ENCODE measurements around the gene FN3KRP.
A peak's percentile ranks its signal among the peaks of the same experiment; 100 is the strongest.

The FN3KRP gene

DNA sequence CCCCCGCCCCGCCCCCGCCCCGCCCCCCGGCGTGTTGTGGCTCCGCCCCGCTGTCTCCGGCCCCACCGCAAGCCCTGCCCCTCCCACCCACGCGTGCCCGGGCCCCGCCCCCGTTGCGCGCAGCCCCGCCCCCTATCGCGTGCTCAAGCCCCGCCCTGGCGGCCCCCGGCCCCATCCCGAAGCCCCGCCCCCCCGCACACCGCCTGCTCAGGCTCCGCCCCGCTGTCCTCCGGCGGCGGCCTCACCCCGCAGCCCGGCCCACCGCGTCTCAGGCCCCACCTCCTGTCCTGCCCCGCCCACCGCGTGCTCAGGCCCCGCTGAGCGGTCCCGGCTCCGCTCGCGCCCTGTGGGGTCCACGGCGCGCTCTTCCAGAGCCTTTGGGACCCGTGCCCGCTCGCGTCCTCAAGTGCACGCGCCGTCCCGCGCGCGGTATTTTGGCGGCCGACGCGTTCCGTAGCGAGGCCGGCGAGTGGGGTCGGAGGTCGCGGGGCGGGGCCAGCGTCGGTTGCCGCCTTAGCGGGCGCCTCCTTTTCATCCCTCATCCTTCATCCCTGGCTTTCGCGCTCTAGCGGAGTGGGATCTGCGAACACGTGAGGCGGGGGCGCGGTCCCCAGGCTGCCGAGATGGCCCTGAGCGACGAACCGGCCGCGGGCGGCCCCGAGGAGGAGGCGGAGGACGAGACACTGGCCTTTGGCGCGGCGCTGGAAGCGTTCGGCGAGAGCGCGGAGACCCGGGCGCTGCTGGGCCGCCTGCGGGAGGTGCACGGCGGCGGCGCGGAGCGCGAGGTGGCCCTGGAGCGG lies 35.3 kb downstream of the FN3KRP start, which contains the start of gene TBCD:
Gene TBCD (plus strand): TSS at position 495 of the 800 bp plus-strand sequence. CDS start 129 bp downstream, at position 624.
- peak within 1 kb of the TSS; percentile 98 for H3K4me3 ChIP-seq

DNA sequence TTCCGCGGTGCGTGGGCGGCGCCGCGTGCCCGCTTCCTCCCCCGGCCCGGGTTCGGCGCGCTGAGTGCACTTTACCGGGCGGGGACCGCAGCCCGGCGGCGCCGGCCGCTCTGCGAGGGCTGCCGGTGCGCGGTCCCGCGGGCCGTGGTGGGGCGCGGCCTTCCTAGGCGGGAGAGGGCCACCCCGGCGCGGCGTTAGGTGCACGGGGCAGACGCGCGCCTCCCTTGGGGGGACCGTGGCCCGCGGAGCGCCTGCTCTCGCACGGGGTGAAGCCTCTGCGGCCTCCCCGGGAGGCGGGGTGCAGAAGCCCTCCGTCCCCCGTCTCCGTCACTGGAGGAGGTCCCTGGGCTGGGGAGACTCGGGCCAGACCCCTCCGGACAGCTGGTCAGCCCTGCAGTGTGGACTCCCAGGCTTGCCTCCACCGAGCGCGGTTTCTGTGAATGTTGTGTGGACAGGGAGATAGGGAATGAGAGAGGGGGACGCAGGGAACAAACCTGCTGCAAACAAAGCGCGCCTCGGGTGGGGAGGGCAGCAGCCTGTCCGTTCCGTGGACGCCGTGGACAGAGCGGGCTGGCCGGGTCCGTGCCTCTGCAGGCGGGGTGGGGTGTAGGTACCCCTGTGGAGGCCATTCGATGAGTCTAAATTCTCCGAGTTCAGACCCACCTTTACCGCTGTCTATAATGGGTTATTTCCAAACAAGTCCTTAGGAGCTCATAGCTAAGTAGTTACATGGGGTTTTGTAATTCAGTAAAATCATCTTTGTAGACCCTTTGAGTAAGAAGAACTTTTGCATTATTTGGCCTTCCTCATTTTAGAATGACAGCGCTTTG lies 36.1 kb downstream of the FN3KRP start:
- Histone ChIP-seq H3K9ac (ENCODE audit: insufficient read length) (peak overlapping the region; percentile 81), H3K27ac (no peak overlapping the region), H3K4me3 (peak overlapping the region; percentile 98), H3K9me3 (ENCODE audit: low read depth, low read length) (no peaks in the 10 kb centered on the region), H3K36me3 (ENCODE audit: insufficient read depth, low read length) (peaks cover 10% of the 10 kb centered on the region; the same call in 1 of the 2 replicates)
- DNase-seq (ENCODE audit: low read depth, low spot score): no peak
- no peak for TF ChIP-seq POLR2AphosphoS5 (IDR thresholded peaks at IDR 0.05; ENCODE audit: borderline replicate concordance, low read depth, low read length)

More for the DNA sequence above, 35.3 kb downstream of the FN3KRP start, which contains the start of gene TBCD:
- peaks cover 4% of the 10 kb centered on the region; the same call in 1 of the 2 replicates for H3K36me3 ChIP-seq (ENCODE audit: insufficient read depth, low read length)
- DNase-seq (ENCODE audit: low read depth, low spot score): peak; percentile 32
- TF ChIP-seq POLR2AphosphoS5 (IDR thresholded peaks at IDR 0.05; ENCODE audit: borderline replicate concordance, low read depth, low read length) (peak; percentile 81; the same call in 1 of the 2 replicates), EZH2 (IDR thresholded peaks at IDR 0.05) (no peak), FOXP2 (optimal IDR thresholded peaks at IDR 0.05; ENCODE audit: control extremely low read depth, extremely low read length, insufficient read depth) (no peak)
- H3K9me3 ChIP-seq (ENCODE audit: low read depth, low read length): no peaks in the 10 kb centered on the region
- H3K9ac ChIP-seq (ENCODE audit: insufficient read length): peak within 1 kb of the TSS; percentile 81
- H3K27ac ChIP-seq: peak within 1 kb of the TSS; percentile 86

DNA sequence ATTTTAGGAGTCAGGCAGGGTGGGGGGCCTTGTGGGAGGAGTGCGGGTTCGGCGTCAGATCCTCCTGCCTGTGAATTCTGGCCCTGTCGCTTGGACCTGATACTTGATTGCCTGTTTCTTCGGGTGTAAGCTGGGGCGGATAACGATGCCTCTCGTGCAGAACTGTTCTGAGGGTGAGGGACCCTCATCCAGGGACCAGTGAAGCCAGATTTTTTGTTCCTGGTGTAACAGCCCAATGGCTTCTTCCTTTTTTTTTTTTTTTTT lies 36.6 kb downstream of the FN3KRP start:
- Histone ChIP-seq H3K27ac (no peak overlapping the region), H3K4me3 (peak overlapping the region; percentile 98), H3K9ac (ENCODE audit: insufficient read length) (peak overlapping the region; percentile 81)

DNA sequence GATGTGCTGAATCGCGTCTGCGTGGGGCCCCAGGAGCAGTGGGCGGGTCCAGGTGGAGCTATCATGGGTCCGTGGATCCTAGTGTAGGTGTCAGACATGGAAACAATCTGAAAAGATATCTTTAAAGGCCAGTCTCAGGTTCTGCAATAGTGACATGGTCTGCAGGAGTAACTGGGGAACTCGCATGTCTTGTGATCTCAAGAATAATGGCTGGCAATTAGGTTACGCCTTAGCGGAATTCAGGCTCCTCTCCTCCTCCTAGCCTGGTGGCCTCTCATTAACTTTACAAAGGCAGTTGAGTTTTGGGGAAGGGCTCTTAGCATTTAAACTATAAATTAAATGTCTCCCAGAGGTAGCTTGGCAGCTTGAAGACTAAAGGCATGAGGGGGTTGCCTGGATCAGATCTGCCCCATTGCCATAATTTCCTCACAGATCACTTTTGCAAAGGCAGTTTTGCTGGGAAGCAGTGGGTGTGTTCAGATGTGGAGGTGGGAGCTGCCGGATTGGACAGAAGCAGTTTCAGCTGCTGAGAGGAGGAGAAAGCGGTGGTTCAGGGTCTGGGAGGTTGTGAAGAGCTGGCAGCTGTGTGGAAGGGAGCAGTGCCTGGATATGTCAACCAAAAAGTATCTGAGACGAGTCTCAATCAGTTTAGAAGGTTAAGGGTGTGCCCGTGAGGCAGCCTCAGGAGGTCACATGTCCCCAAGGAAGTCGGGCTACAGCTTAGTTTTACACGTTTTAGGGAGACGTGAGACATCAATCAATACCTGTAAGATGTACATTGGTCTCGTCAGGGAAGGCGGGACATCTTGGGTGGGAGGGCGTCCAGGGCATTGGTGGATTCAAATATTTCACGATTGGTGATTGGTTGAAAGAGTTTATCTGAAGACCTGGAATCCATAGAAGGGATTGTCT lies 38.0 kb downstream of the FN3KRP start:
- H3K9me3 ChIP-seq (ENCODE audit: low read depth, low read length): no peaks in the 10 kb centered on the region
- no peak for DNase-seq (ENCODE audit: low read depth, low spot score)
- TF ChIP-seq EZH2 (IDR thresholded peaks at IDR 0.05) (no peak), POLR2AphosphoS5 (IDR thresholded peaks at IDR 0.05; ENCODE audit: borderline replicate concordance, low read depth, low read length) (no peak), FOXP2 (optimal IDR thresholded peaks at IDR 0.05; ENCODE audit: control extremely low read depth, extremely low read length, insufficient read depth) (no peak)
- peaks cover 13% of the 10 kb centered on the region; the same call in 1 of the 2 replicates for H3K36me3 ChIP-seq (ENCODE audit: insufficient read depth, low read length)
- no peak overlapping the region for H3K9ac ChIP-seq (ENCODE audit: insufficient read length)
- peak overlapping the region; percentile 26; the same call in 1 of the 2 replicates for H3K27ac ChIP-seq
- H3K4me3 ChIP-seq: peak overlapping the region; percentile 23; the same call in 1 of the 2 replicates

More for the DNA sequence above, 36.6 kb downstream of the FN3KRP start:
- DNase-seq (ENCODE audit: low read depth, low spot score): no peak
- Histone ChIP-seq H3K9me3 (ENCODE audit: low read depth, low read length) (no peaks in the 10 kb centered on the region), H3K36me3 (ENCODE audit: insufficient read depth, low read length) (peaks cover 13% of the 10 kb centered on the region; the same call in 1 of the 2 replicates)
- TF ChIP-seq FOXP2 (optimal IDR thresholded peaks at IDR 0.05; ENCODE audit: control extremely low read depth, extremely low read length, insufficient read depth) (no peak), POLR2AphosphoS5 (IDR thresholded peaks at IDR 0.05; ENCODE audit: borderline replicate concordance, low read depth, low read length) (no peak), EZH2 (IDR thresholded peaks at IDR 0.05) (no peak)

GRCh38 chr17:82756166-82756565 lies 39.7 kb downstream of the FN3KRP start:
- Histone ChIP-seq H3K9me3 (ENCODE audit: low read depth, low read length) (no peaks in the 10 kb centered on the region), H3K27ac (no peak overlapping the region), H3K36me3 (ENCODE audit: insufficient read depth, low read length) (peaks cover 23% of the 10 kb centered on the region; the same call in 1 of the 2 replicates), H3K9ac (ENCODE audit: insufficient read length) (no peak overlapping the region), H3K4me3 (no peak overlapping the region)
- DNase-seq (ENCODE audit: low read depth, low spot score): no peak
- TF ChIP-seq EZH2 (IDR thresholded peaks at IDR 0.05): no peak
- TF ChIP-seq FOXP2 (optimal IDR thresholded peaks at IDR 0.05; ENCODE audit: control extremely low read depth, extremely low read length, insufficient read depth): no peak
- TF ChIP-seq POLR2AphosphoS5 (IDR thresholded peaks at IDR 0.05; ENCODE audit: borderline replicate concordance, low read depth, low read length): no peak

- no peak for DNase-seq (ENCODE audit: low read depth, low spot score)
- H3K9me3 ChIP-seq (ENCODE audit: low read depth, low read length): no peaks in the 10 kb centered on the region
- no peak for TF ChIP-seq POLR2AphosphoS5 (IDR thresholded peaks at IDR 0.05; ENCODE audit: borderline replicate concordance, low read depth, low read length)
- no peak for TF ChIP-seq FOXP2 (optimal IDR thresholded peaks at IDR 0.05; ENCODE audit: control extremely low read depth, extremely low read length, insufficient read depth)
- TF ChIP-seq EZH2 (IDR thresholded peaks at IDR 0.05): no peak
- 0 out of 2 replicates have a peak overlapping the region, but pooled peaks have one; percentile 42 for H3K27ac ChIP-seq
- H3K4me3 ChIP-seq: no peak overlapping the region
- no peak overlapping the region for H3K9ac ChIP-seq (ENCODE audit: insufficient read length)
- H3K36me3 ChIP-seq (ENCODE audit: insufficient read depth, low read length): peaks cover 64% of the 10 kb centered on the region
Observed at GRCh38 chr17:82765371-82765770, 48.9 kb downstream of the FN3KRP start.

DNA sequence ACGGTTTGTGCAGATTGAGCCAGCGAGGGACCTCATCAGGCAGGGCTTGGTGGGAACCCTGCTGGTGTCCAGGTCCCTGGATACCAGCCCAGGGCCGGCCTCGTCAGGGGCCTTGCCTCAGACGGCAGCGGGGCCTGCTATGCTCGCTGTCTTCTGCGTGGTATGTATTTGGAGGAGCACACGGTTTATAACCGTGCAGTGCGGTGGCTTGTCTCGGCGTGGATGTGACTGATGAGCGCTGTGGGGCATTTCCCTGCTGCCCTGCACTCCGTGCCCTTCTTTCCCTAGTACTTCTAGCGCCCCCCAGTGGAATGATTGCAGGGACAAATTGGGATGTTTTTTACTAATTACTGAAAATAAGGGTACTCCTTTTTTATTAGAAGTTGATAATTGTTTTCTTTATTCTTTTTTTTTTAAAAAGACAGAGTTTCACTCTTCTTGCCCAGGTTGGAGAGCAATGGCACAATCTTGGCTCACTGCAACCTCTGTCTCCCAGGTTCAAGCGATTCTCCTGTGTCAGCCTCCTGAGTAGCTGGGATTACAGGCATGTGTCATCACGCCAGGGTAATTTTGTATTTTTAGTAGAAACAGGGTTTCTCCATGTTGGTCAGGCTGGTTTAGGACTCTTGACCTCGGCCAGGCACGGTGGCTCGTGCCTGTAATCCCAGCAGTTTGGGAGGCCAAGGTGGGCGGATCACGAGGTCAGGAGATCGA lies 50.7 kb downstream of the FN3KRP start:
- TF ChIP-seq EZH2 (IDR thresholded peaks at IDR 0.05) (no peak), FOXP2 (optimal IDR thresholded peaks at IDR 0.05; ENCODE audit: control extremely low read depth, extremely low read length, insufficient read depth) (no peak), POLR2AphosphoS5 (IDR thresholded peaks at IDR 0.05; ENCODE audit: borderline replicate concordance, low read depth, low read length) (no peak)
- H3K9ac ChIP-seq (ENCODE audit: insufficient read length): no peak overlapping the region
- no peak for DNase-seq (ENCODE audit: low read depth, low spot score)

More for the DNA sequence above, 50.7 kb downstream of the FN3KRP start:
- no peak overlapping the region for H3K4me3 ChIP-seq
- no peaks in the 10 kb centered on the region for H3K9me3 ChIP-seq (ENCODE audit: low read depth, low read length)
- no peak overlapping the region for H3K27ac ChIP-seq
- H3K36me3 ChIP-seq (ENCODE audit: insufficient read depth, low read length): peaks cover 59% of the 10 kb centered on the region

All from SK-N-MC (cell line).